ENCODE data around the gene CD37.

CD37 gene

GRCh38 chr19:49380391-49380790 is 45.2 kb downstream of the CD37 start:
- TF ChIP-seq CTCF (IDR thresholded peaks at IDR 0.05): no peak

- TF ChIP-seq CTCF (IDR thresholded peaks at IDR 0.05): no peak
Measured at GRCh38 chr19:49382639-49383038, 47.4 kb downstream of the CD37 start.

GRCh38 chr19:49383599-49383998 is 48.4 kb downstream of the CD37 start:
- TF ChIP-seq CTCF (IDR thresholded peaks at IDR 0.05): no peak

GRCh38 chr19:49387936-49388372 is 52.7 kb downstream of the CD37 start, which contains the start of gene KASH5:
Gene KASH5 (plus strand): TSS chr19:49388249. CDS start chr19:49390884, 2,635 bp downstream.
- no peak for TF ChIP-seq CTCF (IDR thresholded peaks at IDR 0.05)

GRCh38 chr19:49389406-49389805 is 54.2 kb downstream of the CD37 start:
- TF ChIP-seq CTCF (IDR thresholded peaks at IDR 0.05): no peak
